ENCODE measurements around the gene SPATA13.

The SPATA13 gene

GRCh38 chr13:24220086-24220703 is 59.7 kb downstream of the SPATA13 start:
- H3K4me1 ChIP-seq (ENCODE audit: low read depth, poor library complexity, severe bottlenecking): peaks cover 21% of the 10 kb centered on the region
- no peaks in the 10 kb centered on the region for H3K27me3 ChIP-seq (ENCODE audit: insufficient read depth, low read depth)
- H3K36me3 ChIP-seq (ENCODE audit: insufficient read depth): no peaks in the 10 kb centered on the region
- no peaks in the 10 kb centered on the region for H3K79me2 ChIP-seq (ENCODE audit: insufficient read depth, low read depth)
- TF ChIP-seq CTCF (conservative IDR thresholded peaks at IDR 0.05; ENCODE audit: low read depth, low read length): peak; percentile 69
- H3K4me2 ChIP-seq: no peak overlapping the region
- no peak overlapping the region for H3K4me3 ChIP-seq (IDR thresholded peaks at IDR 0.05; ENCODE audit: insufficient read depth, low read depth, low read length)
- H3K27ac ChIP-seq: no peak overlapping the region; the same call in 1 of the 2 replicates
- H2AFZ ChIP-seq (ENCODE audit: low read depth): no peak overlapping the region
- H4K20me1 ChIP-seq (ENCODE audit: insufficient read depth): no peaks in the 10 kb centered on the region
- H3K9ac ChIP-seq: no peak overlapping the region

GRCh38 chr13:24221007-24221406 is 60.5 kb downstream of the SPATA13 start:
- Histone ChIP-seq H3K79me2 (ENCODE audit: insufficient read depth, low read depth) (no peaks in the 10 kb centered on the region), H3K9ac (no peak overlapping the region), H3K4me1 (ENCODE audit: low read depth, poor library complexity, severe bottlenecking) (peaks cover 21% of the 10 kb centered on the region), H3K27me3 (ENCODE audit: insufficient read depth, low read depth) (no peaks in the 10 kb centered on the region), H4K20me1 (ENCODE audit: insufficient read depth) (no peaks in the 10 kb centered on the region), H3K4me2 (no peak overlapping the region), H3K36me3 (ENCODE audit: insufficient read depth) (no peaks in the 10 kb centered on the region), H3K27ac (no peak overlapping the region; the same call in 1 of the 2 replicates), H3K4me3 (IDR thresholded peaks at IDR 0.05; ENCODE audit: insufficient read depth, low read depth, low read length) (no peak overlapping the region), H2AFZ (ENCODE audit: low read depth) (no peak overlapping the region)
- no peak for TF ChIP-seq CTCF (conservative IDR thresholded peaks at IDR 0.05; ENCODE audit: low read depth, low read length)

- Histone ChIP-seq H4K20me1 (ENCODE audit: insufficient read depth) (no peaks in the 10 kb centered on the region), H3K79me2 (ENCODE audit: insufficient read depth, low read depth) (no peaks in the 10 kb centered on the region), H3K27ac (no peak overlapping the region), H3K4me1 (ENCODE audit: low read depth, poor library complexity, severe bottlenecking) (peaks cover 10% of the 10 kb centered on the region), H3K4me3 (IDR thresholded peaks at IDR 0.05; ENCODE audit: insufficient read depth, low read depth, low read length) (no peak overlapping the region), H3K36me3 (ENCODE audit: insufficient read depth) (no peaks in the 10 kb centered on the region), H3K27me3 (ENCODE audit: insufficient read depth, low read depth) (no peaks in the 10 kb centered on the region), H2AFZ (ENCODE audit: low read depth) (no peak overlapping the region), H3K9ac (no peak overlapping the region), H3K4me2 (no peak overlapping the region)
- TF ChIP-seq CTCF (conservative IDR thresholded peaks at IDR 0.05; ENCODE audit: low read depth, low read length): no peak
These were observed 62.2 kb downstream of the SPATA13 start for GRCh38 chr13:24222756-24223155.

GRCh38 chr13:24223341-24224231 is 63.1 kb downstream of the SPATA13 start:
- Histone ChIP-seq H3K9ac (no peak overlapping the region), H3K4me2 (no peak overlapping the region), H3K4me1 (ENCODE audit: low read depth, poor library complexity, severe bottlenecking) (peaks cover 6% of the 10 kb centered on the region), H3K36me3 (ENCODE audit: insufficient read depth) (no peaks in the 10 kb centered on the region), H4K20me1 (ENCODE audit: insufficient read depth) (no peaks in the 10 kb centered on the region), H3K4me3 (IDR thresholded peaks at IDR 0.05; ENCODE audit: insufficient read depth, low read depth, low read length) (no peak overlapping the region), H2AFZ (ENCODE audit: low read depth) (no peak overlapping the region), H3K27me3 (ENCODE audit: insufficient read depth, low read depth) (no peaks in the 10 kb centered on the region), H3K79me2 (ENCODE audit: insufficient read depth, low read depth) (no peaks in the 10 kb centered on the region), H3K27ac (no peak overlapping the region)
- no peak for TF ChIP-seq CTCF (conservative IDR thresholded peaks at IDR 0.05; ENCODE audit: low read depth, low read length)

All from KMS-11 (cell line).